NCI-H2171 (cell line): ENCODE measurements around the gene SPINT2.
A peak's percentile ranks its signal among the peaks of the same experiment; 100 is the strongest.

ENCODE experiments used
- DNase-seq: peaks from one replicate; lab custom pipeline; 2025; lab: John Stamatoyannopoulos, UW

SPINT2 gene

DNA sequence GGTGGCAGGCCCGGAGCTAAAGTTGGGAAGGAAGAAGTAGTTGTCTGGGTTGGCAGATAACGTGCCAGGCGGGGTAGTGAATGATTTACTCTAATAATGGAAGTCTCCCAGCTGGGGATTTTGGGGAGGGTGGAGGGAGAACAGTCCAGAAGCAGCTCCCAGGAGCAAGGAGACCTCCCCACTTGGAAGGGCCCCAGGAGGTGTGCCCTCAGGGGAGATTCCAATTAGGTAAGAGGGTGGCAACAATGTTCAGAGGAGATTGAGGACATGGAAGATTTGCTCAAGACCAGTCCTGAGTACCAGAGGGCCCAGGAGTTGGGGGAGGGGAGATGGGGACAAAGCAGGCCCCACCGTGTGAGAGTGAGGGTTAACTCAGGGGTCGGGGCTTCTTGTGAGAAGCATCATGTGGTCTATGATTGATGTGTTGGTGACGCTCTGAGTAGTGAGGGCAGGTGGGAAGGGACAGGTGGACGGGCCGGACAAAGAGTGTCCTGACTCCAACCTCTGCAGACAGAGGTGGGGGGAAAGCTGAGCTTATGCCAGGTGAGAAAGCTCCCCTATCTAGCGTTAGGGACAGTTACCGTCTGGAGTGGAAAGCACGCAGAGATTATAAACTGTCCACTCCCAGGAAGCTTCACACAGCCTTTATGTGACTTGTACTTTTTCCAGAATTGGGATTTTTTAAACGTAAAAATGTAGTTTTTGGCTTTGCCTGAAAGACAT lies 3.5 kb downstream of the SPINT2 start:
- DNase-seq, result no peak

DNA sequence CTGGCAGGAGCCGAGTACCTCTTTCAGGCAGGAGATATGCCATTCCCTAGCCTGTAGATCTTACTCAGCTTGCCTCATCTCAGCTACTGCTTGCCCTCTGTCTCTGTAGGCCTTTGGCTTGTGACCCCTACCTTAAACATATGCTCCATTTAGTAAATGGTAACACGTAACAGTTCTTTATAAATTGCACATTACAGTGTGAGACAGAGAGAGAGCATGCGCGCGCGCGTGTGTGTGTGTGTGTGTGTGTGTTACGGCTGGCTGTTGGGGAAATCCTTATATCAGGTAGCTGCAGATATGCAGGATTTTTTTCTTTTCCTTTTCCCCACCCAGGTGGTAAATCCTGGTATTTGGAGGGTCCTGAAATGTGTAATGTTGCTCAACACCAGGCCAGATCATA lies 4.2 kb downstream of the SPINT2 start:
- no peak for DNase-seq

DNA sequence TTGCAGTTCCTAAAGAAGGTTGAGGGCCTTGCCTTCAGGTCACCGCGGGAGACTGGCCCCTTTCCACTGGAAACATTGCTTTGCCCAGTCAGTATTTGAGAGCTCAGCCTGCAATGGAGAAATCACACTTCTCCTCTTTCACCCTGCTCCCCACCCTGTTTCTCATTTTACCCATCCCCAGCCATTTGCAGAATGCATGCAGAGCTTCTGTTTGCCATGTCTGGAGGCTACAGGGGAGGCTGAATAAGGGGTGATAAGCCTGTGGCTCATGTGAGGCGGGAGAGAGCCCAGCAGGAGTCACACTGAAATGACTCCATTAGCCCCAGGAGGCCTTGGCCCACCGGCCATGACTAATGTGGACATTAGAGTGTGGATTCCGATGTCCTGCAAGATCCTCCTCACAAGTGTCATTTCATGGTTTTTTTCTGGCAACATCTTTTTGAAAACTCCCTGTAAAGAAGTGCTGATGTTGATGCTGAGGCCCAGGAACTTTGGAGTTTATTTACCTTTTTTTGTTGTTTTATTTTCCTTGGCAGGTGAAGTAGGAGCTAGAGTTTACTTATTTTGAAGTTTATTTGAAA lies 6.3 kb downstream of the SPINT2 start:
- DNase-seq, result no peak

DNA sequence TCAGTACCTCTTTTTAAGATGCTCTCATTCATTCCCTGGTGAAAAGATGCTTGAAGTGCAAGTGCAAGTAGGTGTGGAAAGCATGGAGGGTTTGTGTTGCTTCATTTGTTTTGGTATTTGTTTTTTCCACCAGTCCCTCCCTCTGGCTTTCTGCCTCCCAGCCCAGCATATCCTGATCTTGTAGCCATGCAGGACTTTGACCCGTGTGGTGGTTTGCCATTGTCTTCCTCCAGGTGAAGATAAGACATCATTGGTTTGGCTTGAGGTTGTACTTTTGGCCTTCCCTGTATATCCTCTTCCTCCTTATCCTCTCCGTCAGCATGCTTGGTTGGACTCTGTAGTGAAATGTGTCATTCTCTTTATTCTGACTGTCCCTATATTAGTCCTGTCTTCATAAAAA lies 9.1 kb downstream of the SPINT2 start:
- no peak for DNase-seq

DNA sequence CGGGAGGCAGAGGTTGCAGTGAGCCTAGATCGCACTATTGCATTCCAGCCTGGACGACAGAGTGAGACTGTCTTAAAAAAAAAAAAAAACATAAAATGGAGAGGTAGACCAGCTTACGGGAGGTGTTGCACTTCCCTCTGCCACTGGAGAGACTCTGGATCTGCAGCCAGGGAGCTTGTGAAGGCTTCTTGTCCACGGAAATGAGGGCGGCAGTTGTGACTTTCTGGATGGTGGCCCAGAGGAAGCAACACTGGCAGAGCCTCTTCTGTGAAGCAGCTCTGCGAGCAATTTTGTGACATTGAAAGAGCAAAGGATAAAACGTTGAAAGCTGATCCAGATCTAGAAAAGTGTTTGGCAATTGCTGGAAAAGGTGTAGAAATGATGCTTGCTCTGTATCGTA lies 10.4 kb downstream of the SPINT2 start:
- no peak for DNase-seq

DNA sequence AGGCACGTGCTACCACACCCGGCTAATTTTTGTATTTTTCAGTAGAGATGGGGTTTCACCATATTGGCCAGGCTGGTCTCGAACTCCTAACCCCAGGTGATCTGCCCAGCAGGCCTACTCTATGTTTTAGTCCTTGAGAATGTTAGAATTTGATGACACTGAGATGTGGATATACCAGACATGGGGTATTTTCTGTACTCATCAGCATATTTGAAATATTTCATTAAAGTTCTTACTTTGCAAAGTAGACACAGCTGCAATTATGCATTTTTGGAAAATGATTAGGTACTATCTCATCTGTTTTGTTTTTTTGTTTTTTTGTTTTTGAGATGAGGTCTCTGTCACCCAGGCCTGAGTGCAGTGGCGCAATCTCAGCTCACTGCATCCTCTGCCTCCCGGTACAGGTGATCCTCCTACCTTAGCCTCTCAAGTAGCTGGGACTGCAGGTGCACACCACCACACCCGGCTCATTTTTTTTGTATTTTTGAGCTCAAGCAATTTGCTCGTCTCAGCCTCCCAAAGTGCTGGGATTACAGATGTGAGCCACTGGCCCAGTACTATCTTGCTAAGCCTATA lies 12.7 kb downstream of the SPINT2 start:
- no peak for DNase-seq

DNA sequence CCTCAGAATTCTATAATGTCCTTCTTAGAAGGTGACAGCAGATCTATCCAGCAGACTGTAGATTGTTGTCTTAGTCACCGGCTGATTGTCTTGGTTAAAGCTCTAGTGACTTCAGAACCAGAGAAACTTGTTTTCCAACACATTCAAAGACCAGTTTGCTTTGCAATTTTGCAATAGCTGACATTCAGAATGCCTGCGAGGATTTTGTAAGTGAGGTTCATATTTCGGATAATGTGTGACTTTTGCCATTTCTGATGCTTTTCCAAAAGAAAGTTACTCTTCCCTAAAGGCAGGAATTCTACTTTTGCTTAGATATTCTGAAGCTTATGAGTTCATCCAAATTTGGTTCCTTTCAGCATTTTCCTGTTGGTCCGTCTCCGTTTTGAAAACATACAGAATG lies 13.2 kb downstream of the SPINT2 start:
- no peak for DNase-seq

DNA sequence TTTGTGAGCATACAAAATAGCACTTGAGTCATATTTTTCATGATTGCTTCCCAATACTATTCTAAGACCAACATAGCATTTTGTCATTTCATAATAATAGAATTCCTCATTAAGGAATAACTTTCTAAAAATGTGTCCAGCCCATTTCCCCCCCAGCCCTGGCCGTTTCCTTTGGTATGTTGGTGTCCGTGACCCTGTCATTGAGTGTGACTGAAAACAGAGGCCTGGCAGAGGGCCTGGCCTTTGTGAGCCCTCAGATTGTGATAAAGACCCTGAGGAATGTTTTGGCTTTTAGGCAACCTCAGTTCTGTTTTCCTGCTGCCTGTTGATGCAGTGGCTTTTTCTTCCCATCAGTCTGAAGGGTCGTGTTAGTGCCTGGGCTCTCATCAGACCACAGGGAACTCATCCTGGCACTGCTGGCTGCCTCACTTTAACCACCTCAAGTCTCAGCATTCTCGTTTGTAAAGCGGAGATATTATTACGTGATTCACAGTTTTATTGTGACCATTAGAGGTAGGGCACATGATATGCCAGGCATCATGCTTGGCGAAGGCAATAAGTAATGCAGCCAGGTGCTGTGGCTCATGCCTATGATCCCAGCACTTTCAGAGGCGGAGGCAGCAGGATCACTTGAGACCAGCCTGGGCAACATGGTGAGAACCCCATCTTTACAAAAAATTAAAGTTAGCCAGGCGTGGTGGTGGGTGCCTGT lies 13.8 kb downstream of the SPINT2 start:
- no peak for DNase-seq

DNA sequence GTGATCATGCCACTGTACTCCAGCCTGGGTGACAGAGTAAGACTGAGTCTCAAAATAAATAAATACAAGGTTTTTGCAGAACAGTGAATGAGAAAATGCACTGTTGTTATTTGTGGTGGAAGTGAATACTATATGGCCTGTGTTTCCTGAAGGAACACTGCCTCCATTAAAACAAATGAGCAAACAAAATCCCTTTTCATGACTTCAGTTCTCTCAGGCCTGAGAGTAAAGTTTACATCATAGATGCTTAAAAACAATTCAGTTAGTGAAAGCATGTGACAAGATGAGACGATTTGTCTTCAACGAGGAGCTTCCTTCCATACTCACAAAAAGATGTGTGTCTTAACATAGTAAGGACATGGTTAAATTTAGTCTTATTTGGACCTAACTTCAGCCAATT lies 14.4 kb downstream of the SPINT2 start:
- no peak for DNase-seq

DNA sequence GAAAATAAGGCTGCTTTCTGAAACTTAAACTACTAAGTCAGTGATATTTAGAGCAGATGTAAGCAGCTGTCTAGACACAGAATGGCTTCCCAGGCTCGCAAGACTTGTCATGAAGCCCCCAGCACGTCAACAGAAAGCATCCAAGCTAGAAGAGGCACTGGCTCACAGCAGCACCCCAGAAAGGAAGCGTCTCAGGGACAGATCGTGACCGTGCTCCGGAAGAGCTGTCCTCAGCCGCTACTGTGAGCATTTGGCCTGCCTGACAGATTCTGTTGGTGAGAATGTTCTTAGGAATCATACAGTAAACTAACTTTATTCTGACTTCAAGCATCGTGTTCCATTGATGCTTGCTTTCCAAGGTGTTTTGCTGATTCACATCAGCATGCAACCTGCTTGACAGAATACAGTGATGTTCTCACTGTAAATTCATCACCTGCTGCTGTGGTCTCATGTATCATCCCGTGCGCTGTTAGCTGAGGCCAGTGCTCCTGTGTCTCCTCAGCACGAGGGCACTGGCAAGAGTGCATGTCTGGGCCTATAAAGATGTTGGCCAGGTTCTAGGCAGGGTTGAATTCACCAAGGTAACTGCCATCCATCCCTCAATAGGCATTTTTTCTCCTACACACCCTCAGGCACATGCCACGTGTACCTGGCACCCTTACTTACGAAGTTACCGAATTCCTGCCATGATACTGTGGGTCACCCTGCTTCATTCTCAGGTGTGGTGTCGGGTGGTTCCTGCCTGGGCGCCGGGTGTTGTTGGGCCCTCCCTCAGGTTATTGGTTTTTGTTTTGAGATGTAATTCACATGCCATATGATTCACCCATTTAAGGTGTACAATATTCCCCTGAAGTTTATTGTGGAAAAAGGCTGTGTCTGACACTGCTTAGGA lies 15.9 kb downstream of the SPINT2 start:
- no peak for DNase-seq

DNA sequence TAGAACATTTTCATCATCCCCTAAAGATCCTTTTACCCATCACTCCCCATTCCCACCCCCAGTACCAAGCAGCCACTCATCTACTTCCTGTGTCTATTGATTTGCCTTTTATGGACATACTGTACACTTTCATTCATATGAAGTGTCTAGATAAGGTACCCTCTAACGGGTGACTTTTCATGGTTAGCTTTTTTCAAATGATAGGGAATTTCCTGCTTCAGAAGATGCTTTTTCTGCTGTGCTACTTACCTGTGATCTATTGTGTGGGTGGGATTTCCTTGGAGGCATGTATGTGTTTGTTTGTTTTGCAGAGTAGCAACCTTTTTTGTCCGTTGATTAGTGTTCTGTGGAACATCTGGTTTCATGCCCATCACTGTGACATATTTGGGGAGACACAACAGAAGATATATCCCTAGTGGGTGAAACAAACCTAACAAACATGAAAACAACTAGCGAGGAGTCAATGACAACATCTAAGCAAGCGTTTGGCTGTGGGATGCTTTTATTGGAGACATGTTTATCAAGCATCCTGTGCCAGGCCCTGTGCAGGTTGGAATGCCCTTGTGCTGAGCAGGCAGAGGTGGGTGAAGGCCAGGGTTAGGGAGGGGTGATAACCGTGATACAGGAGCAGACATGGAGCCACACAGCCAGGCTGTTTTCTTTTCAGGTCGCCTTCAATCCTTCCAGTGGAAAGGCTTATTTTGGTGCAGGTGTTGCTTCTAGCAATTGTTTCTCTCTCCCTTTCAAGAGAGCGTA lies 17.6 kb downstream of the SPINT2 start:
- no peak for DNase-seq

DNA sequence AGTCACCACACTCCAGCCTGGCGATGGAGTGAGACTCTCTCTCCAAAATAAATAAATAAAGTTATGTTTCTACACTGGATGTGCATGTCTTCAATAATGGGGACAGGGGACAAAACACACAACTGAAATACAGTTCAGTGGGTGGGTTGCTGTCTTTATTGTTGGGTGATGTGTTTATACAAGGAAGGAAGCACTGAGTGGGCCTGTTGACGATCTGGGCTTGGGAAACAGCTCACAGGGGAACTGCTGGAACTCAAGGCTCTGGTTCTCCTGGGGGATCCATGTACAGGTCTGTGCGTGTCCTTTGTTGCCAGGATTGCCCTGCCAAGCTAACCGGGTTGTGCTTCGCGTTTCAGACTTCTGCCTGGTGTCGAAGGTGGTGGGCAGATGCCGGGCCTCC lies 18.9 kb downstream of the SPINT2 start:
- peak; percentile 49 for DNase-seq

DNA sequence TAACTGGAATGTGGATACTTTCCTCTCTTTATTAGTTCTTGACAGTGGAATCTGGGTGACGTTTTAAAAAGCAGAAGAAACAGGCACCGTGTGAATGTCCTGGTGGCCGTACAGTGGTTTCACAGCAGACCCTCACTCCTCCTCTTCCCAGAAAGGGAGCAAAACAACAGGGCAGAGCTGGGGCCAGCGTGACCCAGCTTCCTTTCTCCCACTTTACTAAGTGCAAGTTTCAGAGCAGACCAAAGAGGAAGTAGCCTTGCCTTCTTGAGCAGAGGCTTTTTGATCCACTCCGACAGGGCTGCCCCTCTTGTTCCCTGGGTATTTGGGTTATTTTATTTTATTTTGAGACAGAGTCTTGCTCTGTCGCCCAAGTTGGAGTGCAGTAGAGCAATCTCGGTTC lies 20.0 kb downstream of the SPINT2 start:
- no peak for DNase-seq

DNA sequence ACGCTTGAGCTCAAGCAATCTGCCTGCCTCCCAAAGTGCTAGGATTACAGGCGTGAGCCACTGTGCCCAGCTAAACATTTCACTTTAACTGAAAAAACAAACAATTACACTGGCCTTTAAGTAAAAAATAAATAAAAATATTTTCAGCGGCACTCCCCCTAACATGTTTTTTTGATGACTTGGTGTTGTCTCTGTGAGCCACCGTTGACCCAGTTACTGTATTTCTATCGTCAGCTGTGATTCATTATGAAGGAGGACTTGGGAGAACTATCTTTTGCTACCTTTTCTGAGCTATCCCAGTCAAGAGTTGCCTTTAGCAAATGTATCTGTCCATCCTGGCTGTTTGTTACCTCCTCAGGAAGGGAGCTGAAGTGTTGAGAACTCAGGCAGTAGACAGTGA lies 21.2 kb downstream of the SPINT2 start:
- DNase-seq, result no peak

DNA sequence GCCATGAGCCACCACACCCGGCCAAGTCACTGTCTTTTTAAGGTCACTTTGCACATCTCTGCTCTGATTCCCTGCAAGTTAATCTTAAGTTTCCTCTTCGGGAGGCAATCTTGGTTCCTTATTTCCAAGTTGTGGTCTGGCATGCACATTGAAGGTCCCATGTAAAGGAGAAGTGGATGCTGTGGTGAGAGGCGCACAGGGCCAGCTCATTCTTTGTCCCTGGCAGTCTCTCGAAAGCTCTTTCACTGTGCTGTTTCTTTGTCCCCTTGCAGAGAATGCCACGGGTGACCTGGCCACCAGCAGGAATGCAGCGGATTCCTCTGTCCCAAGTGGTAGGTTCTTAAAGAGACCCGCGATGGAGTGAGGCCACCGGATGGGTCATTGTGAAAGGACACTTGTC lies 23.2 kb downstream of the SPINT2 start:
- no peak for DNase-seq

DNA sequence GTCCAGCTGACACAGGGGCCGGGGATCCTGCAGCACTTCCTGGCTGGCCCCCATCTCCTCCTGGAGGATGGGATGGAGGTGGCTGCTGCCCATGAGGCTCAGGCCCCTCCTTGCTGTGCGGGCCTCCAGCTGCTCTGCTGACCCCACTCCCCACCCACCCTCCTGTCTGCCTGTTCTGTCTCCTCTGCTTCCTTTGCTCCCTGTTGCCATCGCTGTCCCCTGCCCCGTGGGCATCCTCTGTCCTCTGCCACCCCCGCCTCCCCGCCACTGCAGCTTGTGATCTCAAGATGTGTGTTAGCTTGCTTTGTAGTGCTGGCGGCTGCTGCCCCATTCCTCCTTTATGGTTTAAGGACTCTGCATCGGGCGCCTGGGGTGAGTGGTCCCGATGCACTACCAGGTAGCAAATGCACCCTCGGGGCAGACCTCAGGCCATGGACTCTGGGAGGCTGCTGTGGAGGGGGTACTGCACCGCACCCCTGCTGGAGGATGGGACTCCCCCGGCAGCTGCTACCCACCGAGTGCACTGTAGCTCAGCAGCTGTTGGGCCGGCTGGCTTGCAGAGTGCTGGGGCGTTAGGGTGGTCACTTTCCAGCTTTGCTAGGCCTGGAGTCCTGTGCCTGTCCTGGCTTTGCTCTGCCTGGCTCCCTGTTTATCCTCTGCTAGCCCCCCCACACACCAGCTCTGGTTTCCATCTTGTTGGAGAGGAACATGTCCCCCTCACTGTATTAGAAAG lies 23.9 kb downstream of the SPINT2 start:
- no peak for DNase-seq

DNA sequence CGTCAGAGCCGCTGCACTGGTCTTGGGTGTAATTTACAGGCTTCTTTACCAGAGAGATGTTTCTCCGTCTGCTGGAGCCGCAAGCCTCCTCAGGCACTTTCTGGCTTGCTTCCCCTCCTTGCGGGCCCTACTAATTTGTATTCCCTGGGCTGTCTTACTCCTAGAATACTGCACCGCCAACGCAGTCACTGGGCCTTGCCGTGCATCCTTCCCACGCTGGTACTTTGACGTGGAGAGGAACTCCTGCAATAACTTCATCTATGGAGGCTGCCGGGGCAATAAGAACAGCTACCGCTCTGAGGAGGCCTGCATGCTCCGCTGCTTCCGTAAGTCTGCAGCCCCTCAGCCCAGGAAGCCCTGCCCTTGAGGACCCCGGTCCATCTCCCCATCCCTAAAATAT lies 25.6 kb downstream of the SPINT2 start:
- DNase-seq, result no peak

DNA sequence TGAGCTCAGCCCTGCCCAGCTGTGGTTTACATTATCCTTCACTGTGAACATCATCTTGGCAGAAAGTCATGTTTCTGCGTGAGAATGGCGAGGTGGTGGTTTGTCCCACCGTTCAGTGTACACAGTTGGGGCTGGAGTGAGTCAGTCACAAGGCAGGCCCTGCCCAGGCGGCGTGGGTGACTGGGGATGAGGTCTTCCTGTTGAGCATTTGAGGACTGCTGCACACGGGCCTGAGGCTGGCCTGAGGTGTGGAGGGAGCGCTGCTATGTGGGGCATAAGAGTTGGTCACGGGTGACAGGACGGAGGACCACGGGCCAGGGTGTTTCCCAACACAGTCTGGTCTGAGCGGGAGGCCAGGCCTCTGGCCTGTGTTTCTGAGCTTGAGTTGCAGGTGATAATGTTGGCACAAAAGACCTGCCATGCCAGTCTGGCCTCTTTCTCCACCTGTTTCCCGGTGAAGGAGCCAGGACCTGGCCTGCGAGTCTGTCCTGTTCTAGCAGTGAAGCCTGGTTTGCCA lies 26.3 kb downstream of the SPINT2 start:
- DNase-seq, result no peak

DNA sequence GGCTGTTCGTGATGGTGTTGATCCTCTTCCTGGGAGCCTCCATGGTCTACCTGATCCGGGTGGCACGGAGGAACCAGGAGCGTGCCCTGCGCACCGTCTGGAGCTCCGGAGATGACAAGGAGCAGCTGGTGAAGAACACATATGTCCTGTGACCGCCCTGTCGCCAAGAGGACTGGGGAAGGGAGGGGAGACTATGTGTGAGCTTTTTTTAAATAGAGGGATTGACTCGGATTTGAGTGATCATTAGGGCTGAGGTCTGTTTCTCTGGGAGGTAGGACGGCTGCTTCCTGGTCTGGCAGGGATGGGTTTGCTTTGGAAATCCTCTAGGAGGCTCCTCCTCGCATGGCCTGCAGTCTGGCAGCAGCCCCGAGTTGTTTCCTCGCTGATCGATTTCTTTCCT lies 27.5 kb downstream of the SPINT2 start:
- DNase-seq, result no peak

DNA sequence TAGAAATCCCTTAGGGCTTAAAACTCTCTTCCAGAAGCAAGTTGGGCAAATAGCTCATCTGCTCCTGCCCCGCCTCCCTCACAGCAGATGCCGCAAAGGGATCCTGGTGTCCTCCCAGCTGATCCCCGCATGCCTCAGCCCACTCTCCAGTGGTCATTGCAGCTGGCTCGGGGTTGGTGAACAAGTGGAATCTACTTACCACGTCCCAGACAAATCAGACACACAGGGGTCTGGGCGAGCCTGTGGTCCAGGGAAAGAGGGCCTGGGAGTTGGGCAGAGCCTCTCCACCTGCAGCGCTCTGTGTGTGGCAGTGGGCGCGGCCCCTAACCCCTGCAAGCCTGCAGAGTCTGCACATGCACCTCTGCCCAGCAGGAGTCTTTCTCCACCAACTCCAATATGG lies 28.9 kb downstream of the SPINT2 start:
- no peak for DNase-seq

DNA sequence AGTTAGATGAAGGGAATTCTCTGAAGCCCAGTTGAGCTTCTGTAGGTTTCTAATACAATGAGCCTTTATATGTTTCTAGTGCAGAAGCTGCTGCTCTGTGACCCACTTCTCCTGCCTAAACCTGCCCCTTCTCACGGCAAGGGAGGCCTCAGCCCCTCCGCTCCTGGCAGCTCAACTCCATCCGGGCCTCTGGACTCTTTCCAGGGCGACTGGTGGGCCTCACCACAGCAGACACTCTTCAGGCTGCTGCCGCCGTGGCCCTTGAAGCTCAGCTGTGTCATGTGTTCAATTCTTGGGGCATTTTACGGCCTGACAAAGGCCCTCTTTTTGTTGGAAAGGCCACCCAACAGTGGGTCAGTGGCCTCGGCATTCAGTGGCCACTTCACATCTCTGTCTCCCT lies 29.7 kb downstream of the SPINT2 start:
- DNase-seq, result no peak
